ENCODE measurements around the gene SNX14.
A peak's percentile ranks its signal among the peaks of the same experiment; 100 is the strongest.

The SNX14 gene

GRCh38 chr6:85484948-85485347, 108.7 kb downstream of the SNX14 start:
- no peak for TF ChIP-seq SPI1 (IDR thresholded peaks at IDR 0.05; ENCODE audit: borderline replicate concordance, low read depth)
- no peak for DNase-seq (ENCODE audit: low read depth in 1 of 2, low spot score in 1 of 2)
- no peak overlapping the region for H3K4me3 ChIP-seq (replicated peaks; ENCODE audit: insufficient read depth, low read length)
- no peak overlapping the region for H3K27ac ChIP-seq (replicated peaks)
- H3K27me3 ChIP-seq (ENCODE audit: insufficient read depth, poor library complexity, severe bottlenecking): no peaks in the 10 kb centered on the region

- no peak for DNase-seq (ENCODE audit: low read depth in 1 of 2, low spot score in 1 of 2)
These were observed 109.8 kb downstream of the SNX14 start for GRCh38 chr6:85483846-85484245.

GRCh38 chr6:85482905-85483700, 110.6 kb downstream of the SNX14 start:
- no peak overlapping the region for H3K4me3 ChIP-seq (replicated peaks; ENCODE audit: insufficient read depth, low read length)
- no peaks in the 10 kb centered on the region for H3K27me3 ChIP-seq (ENCODE audit: insufficient read depth, poor library complexity, severe bottlenecking)
- TF ChIP-seq REST (IDR thresholded peaks at IDR 0.05; ENCODE audit: insufficient replicate concordance, low read depth): no peak
- no peak for TF ChIP-seq POLR2AphosphoS5 (IDR thresholded peaks at IDR 0.05; ENCODE audit: low read depth)
- TF ChIP-seq SPI1 (IDR thresholded peaks at IDR 0.05; ENCODE audit: borderline replicate concordance, low read depth): peak; percentile 48; the same call in 1 of the 2 replicates
- no peak for TF ChIP-seq GABPA (IDR thresholded peaks at IDR 0.05; ENCODE audit: low read depth)
- peak; percentile 99 for TF ChIP-seq CTCF (IDR thresholded peaks at IDR 0.05; ENCODE audit: insufficient read depth, low read length)
- no peak overlapping the region for H3K27ac ChIP-seq (replicated peaks)
- peak in 1 of 2 experiments; percentile 66 for DNase-seq (ENCODE audit: low read depth in 1 of 2, low spot score in 1 of 2)

More at GRCh38 chr6:85483846-85484245, 109.8 kb downstream of the SNX14 start:
- TF ChIP-seq GABPA (IDR thresholded peaks at IDR 0.05; ENCODE audit: low read depth) (no peak), REST (IDR thresholded peaks at IDR 0.05; ENCODE audit: insufficient replicate concordance, low read depth) (no peak), CTCF (IDR thresholded peaks at IDR 0.05; ENCODE audit: insufficient read depth, low read length) (no peak), SPI1 (IDR thresholded peaks at IDR 0.05; ENCODE audit: borderline replicate concordance, low read depth) (no peak), POLR2AphosphoS5 (IDR thresholded peaks at IDR 0.05; ENCODE audit: low read depth) (no peak)
- no peak overlapping the region for H3K27ac ChIP-seq (replicated peaks)
- H3K27me3 ChIP-seq (ENCODE audit: insufficient read depth, poor library complexity, severe bottlenecking): no peaks in the 10 kb centered on the region
- H3K4me3 ChIP-seq (replicated peaks; ENCODE audit: insufficient read depth, low read length): no peak overlapping the region

GRCh38 chr6:85482206-85482904, 111.3 kb downstream of the SNX14 start:
- no peak overlapping the region for H3K27ac ChIP-seq (replicated peaks)
- no peak for DNase-seq (ENCODE audit: low read depth in 1 of 2, low spot score in 1 of 2)
- H3K27me3 ChIP-seq (ENCODE audit: insufficient read depth, poor library complexity, severe bottlenecking): no peaks in the 10 kb centered on the region
- no peak overlapping the region for H3K4me3 ChIP-seq (replicated peaks; ENCODE audit: insufficient read depth, low read length)
- TF ChIP-seq SPI1 (IDR thresholded peaks at IDR 0.05; ENCODE audit: borderline replicate concordance, low read depth): no peak
- no peak for TF ChIP-seq GABPA (IDR thresholded peaks at IDR 0.05; ENCODE audit: low read depth)
- TF ChIP-seq REST (IDR thresholded peaks at IDR 0.05; ENCODE audit: insufficient replicate concordance, low read depth): no peak
- TF ChIP-seq POLR2AphosphoS5 (IDR thresholded peaks at IDR 0.05; ENCODE audit: low read depth): no peak
- no peak for TF ChIP-seq CTCF (IDR thresholded peaks at IDR 0.05; ENCODE audit: insufficient read depth, low read length)

Measured in HL-60 (cell line).